K562 (cell line): Measurements from ENCODE around the gene SGPL1. TPM values are rescaled to one million over a fixed set of nuclear protein-coding genes. Genes with fewer than 3 reads are reported as not detected.

ENCODE experiments used
- ADNP ChIP-seq: fragments of 200-800 bp; sonication (Bioruptor generic); IDR thresholded peaks from 2 replicates; pipeline ENCODE4 v1.6.1; 2016; ENCODE audit warnings: missing genetic modification characterization, missing compliant biosample characterization
- DACH1 ChIP-seq: fragments of 450-650 bp; IDR thresholded peaks from 2 replicates; pipeline ENCODE4 v1.6.1; 2018; ENCODE audit not compliant: partially characterized antibody
- EP400 ChIP-seq: fragments of 450-650 bp; IDR thresholded peaks from 2 replicates; pipeline ENCODE4 v1.6.1; 2017; ENCODE audit warnings: antibody characterized with exemption, mild to moderate bottlenecking, moderate library complexity
- FOXK2 ChIP-seq, 2 experiments: fragments of 450-650 bp; IDR thresholded peaks in 1 of 2; conservative IDR thresholded peaks in 1 of 2; 2 replicates each; pipeline ENCODE4 v1.6.1; 2016; ENCODE audit warnings: low read depth in 2 of 2, mild to moderate bottlenecking in 1 of 2
- HDGF ChIP-seq: fragments of 450-650 bp; IDR thresholded peaks from 2 replicates; pipeline ENCODE4 v1.6.1; 2016
- KDM5B ChIP-seq: fragments of 200-600 bp; sonication (generic); IDR thresholded peaks from 2 replicates; pipeline ENCODE4 v1.6.1; 2012; ENCODE audit warnings: low read depth, mild to moderate bottlenecking, moderate library complexity, low read length, control low read depth, inconsistent platforms; ENCODE audit not compliant: insufficient replicate concordance
- KLF1 ChIP-seq: fragments of 450-650 bp; IDR thresholded peaks from 2 replicates; pipeline ENCODE4 v1.6.1; 2016; ENCODE audit warnings: missing genetic modification characterization, missing compliant biosample characterization
- NEUROD1 ChIP-seq: fragments of 150-350 bp; IDR thresholded peaks from 2 replicates; pipeline ENCODE4 v1.6.1; 2014; ENCODE audit warnings: borderline replicate concordance, low read length, low read depth; ENCODE audit not compliant: partially characterized antibody
- PHF21A ChIP-seq: fragments of 450-650 bp; IDR thresholded peaks from 2 replicates; pipeline ENCODE4 v1.6.1; 2017; ENCODE audit warnings: low read depth, borderline replicate concordance
- POLR2AphosphoS2 ChIP-seq: IDR thresholded peaks from 2 replicates; pipeline ENCODE4 v1.6.1; 2012; ENCODE audit warnings: low read length, improper control_type of control experiment
- RBM39 ChIP-seq: fragments of 200-400 bp; formaldehyde crosslinking; optimal IDR thresholded peaks from 2 replicates; pipeline ENCODE3; 2018; ENCODE audit warnings: low read depth, low read length
- polyA plus RNA-seq, 8 experiments: library from polyadenylated mRNA; depleted of rRNA in 4 of 8; stranded (reverse) in 5 of 8; unstranded in 3 of 8; fragments of >200 nt; fragmentation: Nextera tagmentation in 2 of 8; fragmentation: Illumina TruSeq in 1 of 8; extraction: Ambion mirVana in 2 of 8; extraction: Trizol in 1 of 8; gene quantifications; 2 replicates each; pipeline versions ENCODE4 v1.2.1 to v1.2.3, GENCODE V29; 2011 to 2014; ENCODE audit warnings: inconsistent platforms in 1 of 8, missing spikeins in 1 of 8
- total RNA-seq, 7 experiments: library from RNA; depleted of rRNA in 6 of 7; stranded (reverse); fragments of >200 nt in 6 of 7; fragmentation: Illumina TruSeq in 2 of 7; extraction: Trizol in 2 of 7; gene quantifications; 2 replicates each; pipeline versions ENCODE4 v1.2.1 to v1.2.3, GENCODE V29; 2011 to 2021; ENCODE audit warnings: low replicate concordance in 1 of 7
- TF ChIP-seq, protein P1 (sequence below), 2 experiments: fragments of 450-650 bp; formaldehyde crosslinking in 1 of 2; IDR thresholded peaks; 2 replicates each; pipeline versions ENCODE4 v1.4.0 to v1.6.1; 2014 to 2020; ENCODE audit warnings: mild to moderate bottlenecking in 2 of 2, borderline replicate concordance in 1 of 2, low read depth in 1 of 2
- TF ChIP-seq, protein P2 (sequence below): fragments of 200-800 bp; sonication (Bioruptor generic); IDR thresholded peaks from 2 replicates; pipeline ENCODE4 v1.6.1; 2017; ENCODE audit warnings: missing genetic modification characterization, missing compliant biosample characterization
- TF ChIP-seq, protein P3 (sequence below), 2 experiments: fragments of 450-650 bp; conservative IDR thresholded peaks; 2 replicates each; pipeline ENCODE4 v1.6.1; 2017; ENCODE audit warnings: mild to moderate bottlenecking in 2 of 2, moderate library complexity in 2 of 2

Gene SGPL1
- total and polyA plus RNA-seq, 9 of the 15 experiments (the other 6 are each of a cell fraction or from before 2014, with no cell fraction given) = 6.0 to 18.0 (median 8.7) TPM

DNA sequence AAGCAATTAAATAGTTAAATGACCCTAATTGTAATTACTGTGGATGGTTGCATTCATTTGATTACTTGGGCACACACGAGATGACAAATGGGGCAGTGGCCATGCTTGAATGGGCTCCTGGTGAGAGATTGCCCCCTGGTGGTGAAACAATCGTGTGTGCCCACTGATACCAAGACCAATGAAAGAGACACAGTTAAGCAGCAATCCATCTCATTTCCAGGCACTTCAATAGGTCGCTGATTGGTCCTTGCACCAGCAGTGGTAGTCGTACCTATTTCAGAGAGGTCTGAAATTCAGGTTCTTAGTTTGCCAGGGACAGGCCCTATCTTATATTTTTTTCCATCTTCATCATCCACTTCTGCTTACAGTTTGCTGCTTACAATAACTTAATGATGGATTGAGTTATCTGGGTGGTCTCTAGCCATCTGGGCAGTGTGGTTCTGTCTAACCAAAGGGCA, 64.4 kb downstream of the SGPL1 start (continued):
- TF ChIP-seq, protein P1, sequence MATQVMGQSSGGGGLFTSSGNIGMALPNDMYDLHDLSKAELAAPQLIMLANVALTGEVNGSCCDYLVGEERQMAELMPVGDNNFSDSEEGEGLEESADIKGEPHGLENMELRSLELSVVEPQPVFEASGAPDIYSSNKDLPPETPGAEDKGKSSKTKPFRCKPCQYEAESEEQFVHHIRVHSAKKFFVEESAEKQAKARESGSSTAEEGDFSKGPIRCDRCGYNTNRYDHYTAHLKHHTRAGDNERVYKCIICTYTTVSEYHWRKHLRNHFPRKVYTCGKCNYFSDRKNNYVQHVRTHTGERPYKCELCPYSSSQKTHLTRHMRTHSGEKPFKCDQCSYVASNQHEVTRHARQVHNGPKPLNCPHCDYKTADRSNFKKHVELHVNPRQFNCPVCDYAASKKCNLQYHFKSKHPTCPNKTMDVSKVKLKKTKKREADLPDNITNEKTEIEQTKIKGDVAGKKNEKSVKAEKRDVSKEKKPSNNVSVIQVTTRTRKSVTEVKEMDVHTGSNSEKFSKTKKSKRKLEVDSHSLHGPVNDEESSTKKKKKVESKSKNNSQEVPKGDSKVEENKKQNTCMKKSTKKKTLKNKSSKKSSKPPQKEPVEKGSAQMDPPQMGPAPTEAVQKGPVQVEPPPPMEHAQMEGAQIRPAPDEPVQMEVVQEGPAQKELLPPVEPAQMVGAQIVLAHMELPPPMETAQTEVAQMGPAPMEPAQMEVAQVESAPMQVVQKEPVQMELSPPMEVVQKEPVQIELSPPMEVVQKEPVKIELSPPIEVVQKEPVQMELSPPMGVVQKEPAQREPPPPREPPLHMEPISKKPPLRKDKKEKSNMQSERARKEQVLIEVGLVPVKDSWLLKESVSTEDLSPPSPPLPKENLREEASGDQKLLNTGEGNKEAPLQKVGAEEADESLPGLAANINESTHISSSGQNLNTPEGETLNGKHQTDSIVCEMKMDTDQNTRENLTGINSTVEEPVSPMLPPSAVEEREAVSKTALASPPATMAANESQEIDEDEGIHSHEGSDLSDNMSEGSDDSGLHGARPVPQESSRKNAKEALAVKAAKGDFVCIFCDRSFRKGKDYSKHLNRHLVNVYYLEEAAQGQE (IDR thresholded peaks at IDR 0.05; ENCODE audit: borderline replicate concordance) = peak; percentile 95
- TF ChIP-seq, protein P1 (CRISPR knock-in tag; IDR thresholded peaks at IDR 0.05; ENCODE audit: low read depth) = no peak
- no peak for TF ChIP-seq ADNP (tag)
- TF ChIP-seq PHF21A = no peak
- TF ChIP-seq DACH1 = no peak
- peak; percentile 33; the same call in 1 of the 2 replicates for TF ChIP-seq EP400
- no peak for TF ChIP-seq KDM5B
- TF ChIP-seq, protein P2, sequence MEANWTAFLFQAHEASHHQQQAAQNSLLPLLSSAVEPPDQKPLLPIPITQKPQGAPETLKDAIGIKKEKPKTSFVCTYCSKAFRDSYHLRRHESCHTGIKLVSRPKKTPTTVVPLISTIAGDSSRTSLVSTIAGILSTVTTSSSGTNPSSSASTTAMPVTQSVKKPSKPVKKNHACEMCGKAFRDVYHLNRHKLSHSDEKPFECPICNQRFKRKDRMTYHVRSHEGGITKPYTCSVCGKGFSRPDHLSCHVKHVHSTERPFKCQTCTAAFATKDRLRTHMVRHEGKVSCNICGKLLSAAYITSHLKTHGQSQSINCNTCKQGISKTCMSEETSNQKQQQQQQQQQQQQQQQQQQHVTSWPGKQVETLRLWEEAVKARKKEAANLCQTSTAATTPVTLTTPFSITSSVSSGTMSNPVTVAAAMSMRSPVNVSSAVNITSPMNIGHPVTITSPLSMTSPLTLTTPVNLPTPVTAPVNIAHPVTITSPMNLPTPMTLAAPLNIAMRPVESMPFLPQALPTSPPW = peak; percentile 35; the same call in 1 of the 2 replicates
- no peak for TF ChIP-seq POLR2AphosphoS2
- peak; percentile 92 for TF ChIP-seq HDGF
- no peak for TF ChIP-seq RBM39
- TF ChIP-seq, protein P3, sequence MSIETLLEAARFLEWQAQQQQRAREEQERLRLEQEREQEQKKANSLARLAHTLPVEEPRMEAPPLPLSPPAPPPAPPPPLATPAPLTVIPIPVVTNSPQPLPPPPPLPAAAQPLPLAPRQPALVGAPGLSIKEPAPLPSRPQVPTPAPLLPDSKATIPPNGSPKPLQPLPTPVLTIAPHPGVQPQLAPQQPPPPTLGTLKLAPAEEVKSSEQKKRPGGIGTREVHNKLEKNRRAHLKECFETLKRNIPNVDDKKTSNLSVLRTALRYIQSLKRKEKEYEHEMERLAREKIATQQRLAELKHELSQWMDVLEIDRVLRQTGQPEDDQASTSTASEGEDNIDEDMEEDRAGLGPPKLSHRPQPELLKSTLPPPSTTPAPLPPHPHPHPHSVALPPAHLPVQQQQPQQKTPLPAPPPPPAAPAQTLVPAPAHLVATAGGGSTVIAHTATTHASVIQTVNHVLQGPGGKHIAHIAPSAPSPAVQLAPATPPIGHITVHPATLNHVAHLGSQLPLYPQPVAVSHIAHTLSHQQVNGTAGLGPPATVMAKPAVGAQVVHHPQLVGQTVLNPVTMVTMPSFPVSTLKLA (conservative IDR thresholded peaks at IDR 0.05) = peak in 1 of 2 experiments; percentile 33; a peak in 1 of 4 replicates
- TF ChIP-seq KLF1 = no peak
- no peak for TF ChIP-seq FOXK2 (conservative IDR thresholded peaks at IDR 0.05 in 1 of 2, IDR thresholded peaks at IDR 0.05 in 1 of 2; ENCODE audit: low read depth in 2 of 2)
- no peak for TF ChIP-seq NEUROD1
